IPS-NIHi7 (cell line): ENCODE measurements around the gene RNU4-1.
"Not testable (repeated sequence)": the region's sequence is repeated elsewhere in the genome, so short reads cannot be mapped to it uniquely, and the experiment has no call there.

Experiments used
- DNase-seq: peaks from one replicate; pipeline ENCODE4 v3.0.0; 2012; ENCODE audit warnings: mixed read lengths; ENCODE audit errors: extremely low spot score

RNU4-1 gene

DNA sequence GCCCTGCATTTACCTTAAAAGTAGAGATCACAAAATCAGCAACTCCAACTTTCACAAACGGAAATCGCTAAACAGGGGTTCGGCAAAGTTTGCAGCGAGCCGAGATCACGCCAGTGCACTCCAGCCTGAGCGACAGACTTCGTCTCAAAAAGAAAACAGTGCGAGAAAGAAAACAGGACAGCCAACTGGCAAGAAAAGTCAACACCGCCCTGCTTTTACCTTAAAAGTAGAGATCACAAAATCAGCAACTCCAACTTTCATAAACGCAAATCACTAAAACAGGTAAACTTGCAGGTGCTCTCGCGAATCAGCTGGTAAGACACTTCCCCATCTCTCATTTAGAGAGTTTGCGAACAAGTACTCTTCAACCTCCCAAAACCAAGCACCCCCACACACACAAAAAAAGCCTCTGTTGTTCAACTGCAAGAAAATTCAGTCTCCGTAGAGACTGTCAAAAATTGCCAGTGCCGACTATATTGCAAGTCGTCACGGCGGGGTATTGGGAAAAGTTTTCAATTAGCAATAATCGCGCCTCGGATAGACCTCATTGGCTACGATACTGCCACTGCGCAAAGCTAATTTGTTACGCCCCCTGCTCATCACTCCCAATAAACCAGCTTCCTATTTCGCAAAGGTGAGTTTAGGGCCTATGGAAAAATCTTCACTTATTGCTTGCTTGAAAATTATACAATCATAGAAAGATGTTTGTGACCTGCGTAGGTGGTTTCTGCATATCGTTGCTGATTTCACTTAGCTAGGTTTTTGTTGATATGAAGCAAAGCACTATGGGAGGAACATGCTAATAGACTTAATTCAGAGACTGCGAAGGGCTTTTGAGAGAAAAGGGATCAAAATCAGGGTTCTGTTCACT, at the start of gene RNU4-1:
RNU4-1 (minus strand) TSS at position 577 of the 871 bp plus-strand sequence.
- DNase-seq = peak; percentile 39

DNA sequence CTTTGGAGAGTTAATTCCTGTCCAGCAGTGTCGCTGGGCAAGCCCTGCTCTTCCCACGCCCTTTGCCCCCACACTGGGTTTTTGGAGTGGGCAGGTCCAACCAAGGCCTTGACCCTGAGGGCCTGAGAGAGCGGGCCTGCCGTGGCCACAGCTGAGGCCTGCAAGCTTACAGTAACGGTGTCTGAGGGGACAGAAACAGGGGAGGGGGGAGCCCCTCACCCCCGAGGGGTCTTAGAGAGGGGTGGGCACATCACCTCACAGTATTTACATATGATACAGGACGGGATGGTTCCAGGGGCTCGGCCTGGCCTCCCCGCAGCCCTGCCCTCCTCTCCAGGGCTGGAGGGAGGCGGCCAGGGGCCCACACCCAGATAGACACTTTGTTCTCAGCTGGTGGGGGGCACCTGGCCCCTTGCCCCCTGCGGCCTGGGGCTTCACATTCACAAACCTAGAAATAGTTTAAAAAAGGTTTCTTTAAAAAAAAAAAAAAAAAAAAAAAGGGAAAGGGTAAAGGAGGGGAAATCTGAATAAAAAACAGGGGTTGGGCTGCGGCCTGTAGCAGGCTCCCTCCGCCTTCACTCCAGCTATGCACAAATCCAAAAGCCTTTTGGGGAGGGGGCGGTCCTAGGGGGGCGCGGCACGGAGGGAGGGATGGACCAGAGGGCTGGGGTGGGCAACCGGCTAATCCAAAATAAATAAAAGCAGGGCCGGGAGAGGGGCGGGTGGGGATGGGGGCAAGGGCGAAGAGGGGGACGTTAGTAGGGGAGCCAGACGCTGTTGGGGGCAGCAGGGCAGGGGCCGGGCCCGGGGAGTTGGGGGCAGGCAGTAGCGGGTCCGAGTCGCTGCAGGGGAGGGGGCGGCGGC, 49.4 kb upstream of the RNU4-1 start:
- DNase-seq = peak; percentile 30

DNA sequence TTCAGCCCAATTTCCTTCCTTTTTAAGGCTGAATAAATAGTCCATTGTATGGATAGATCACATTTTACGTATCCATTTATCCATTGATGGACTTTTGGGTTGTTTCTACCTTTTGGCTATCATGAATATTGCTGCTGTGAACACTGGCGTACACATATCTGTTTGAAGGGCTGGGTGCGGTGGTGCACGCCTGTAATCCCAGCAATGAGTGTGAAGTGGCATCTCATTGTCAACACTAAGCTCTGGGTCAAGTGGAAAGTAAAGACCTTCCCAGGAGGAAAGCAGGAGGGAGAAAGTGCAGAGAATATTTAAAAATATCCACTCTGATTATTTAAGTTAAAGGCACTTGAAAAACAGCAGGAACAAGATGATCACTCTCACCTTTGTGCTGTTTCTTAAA, 46.2 kb upstream of the RNU4-1 start:
- DNase-seq = no peak

DNA sequence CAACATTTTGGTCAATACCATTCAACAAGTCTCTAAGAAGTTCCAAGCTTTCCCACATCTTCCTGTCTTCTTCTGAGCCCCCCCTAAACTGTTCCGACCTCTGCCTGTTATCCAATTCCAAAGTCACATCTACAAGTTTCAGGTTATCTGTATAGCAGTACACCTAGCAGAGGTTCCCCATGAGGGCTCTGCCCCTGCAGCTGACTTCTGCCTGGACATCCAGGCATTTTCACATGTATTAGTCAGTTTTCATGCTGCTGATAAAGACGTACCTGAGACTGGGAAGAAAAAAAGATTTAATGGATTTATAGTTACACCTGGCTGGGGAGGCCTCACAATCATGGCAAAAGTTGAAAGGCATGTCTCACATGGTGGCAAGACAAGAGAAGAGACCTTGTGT, 44.7 kb upstream of the RNU4-1 start:
- no peak for DNase-seq

DNA sequence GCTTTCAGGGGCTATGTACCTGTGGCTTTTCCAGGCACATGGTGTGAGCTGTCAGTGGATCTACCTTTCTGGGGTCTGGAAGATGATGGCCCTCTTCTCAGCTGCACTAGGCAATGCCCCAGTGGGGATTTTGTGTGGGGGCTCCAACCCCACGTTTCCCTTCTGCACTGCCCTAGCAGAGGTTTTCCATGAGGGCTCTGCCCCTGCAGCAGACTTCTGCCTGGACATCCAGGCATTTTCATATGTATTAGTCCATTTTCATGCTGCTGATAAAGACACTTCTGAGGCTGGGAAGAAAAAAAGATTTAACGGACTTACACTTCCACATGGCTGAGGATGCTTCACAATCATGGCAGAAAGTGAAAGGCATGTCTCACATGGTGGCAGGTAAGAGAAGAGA, 43.4 kb upstream of the RNU4-1 start:
- not testable (repeated sequence) for DNase-seq

DNA sequence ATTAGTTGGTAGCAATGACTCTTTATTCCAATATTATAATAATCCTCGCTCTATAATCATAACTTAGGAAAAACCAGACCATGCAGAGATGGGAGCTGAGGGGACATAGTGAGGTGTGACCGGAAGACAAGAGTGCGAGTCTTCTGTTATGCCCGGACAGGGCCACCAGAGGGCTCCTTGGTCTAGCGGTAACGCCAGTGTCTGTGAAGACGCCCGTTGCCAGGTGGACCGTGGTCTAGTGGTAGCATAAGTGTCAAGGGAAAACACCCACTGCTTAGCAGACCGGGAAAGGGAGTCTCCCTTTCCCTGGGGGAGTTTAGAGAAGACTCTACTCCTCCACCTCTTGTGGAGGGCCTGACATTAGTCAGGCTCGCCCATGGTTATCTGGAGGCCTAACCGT, 42.4 kb upstream of the RNU4-1 start:
- DNase-seq = peak; percentile 19

DNA sequence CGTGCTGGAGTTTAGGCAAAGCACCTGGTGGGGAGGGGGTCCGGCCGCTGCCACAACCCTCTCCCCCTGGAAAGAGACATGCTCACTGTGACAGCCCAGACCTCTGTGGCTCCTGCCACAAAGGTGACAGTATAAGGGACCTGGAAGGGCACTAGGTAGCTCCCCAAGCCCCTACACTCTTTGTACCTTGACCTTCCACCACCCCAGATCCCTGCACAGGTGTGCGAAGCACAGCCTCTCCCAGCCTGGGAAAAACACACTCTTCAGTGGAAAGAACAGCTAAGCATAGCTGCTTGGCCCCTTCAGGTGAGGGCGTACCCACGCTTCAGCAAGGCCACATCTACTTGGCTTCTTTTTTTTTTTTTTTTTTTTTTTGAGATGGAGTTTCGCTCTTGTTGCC, 39.5 kb upstream of the RNU4-1 start:
- no peak for DNase-seq

DNA sequence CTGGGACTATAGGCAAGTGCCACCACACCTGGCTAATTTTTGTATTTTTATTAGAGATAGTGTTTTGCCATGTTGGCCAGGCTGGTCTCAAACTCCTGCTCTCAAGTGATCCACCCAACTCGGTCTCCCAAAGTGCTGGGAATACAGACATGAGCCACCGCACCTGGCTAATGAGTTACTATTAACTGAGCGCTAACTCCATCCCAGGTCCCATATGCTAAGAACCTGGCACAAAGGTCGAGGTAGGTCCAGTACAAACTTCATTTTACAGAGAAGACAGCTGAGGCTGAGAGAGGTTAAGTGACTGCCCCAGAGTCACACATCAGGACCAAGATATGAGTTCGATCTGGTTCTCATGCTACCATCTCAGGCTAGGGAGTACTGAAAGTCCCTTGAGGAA, 39.0 kb upstream of the RNU4-1 start:
- no peak for DNase-seq

DNA sequence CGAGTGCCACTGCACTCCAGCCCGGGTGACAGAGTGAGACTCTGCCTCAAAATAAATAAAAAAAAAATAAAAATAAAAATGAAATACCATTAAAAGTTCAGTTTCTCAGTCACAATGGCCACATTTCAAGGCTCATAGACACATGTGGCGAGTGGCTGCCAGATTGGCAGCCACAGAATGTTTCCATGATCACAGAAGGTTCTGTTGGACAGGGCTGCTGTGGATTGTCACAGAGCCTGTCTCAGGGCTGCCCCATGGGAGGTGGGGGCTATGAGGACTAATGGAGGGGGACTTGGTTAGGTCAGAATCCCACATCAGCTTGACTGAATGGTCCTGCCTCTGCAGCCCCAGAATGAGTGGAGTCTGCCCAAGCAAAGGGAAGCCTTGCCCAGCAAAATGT, 38.4 kb upstream of the RNU4-1 start:
- DNase-seq = no peak

DNA sequence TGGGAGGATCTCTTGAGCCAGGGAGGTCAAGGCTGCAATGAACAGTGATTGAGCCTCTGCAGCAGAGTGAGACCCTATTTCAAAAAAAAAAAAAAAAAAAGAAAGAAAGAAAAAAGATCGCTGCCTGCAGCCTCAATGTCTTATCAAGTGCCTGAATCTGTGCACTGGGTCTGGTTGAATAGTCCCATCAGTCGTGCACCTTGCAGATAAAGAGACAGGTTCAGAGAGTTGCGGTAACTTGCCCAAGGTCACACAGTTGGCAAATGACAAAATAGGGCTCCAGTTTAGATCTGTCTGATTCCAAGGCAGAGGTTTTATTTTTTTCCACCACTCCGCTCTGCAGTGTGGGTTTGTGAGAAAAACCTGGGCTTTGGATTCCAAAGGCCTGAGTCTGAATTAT, 35.2 kb upstream of the RNU4-1 start:
- no peak for DNase-seq

DNA sequence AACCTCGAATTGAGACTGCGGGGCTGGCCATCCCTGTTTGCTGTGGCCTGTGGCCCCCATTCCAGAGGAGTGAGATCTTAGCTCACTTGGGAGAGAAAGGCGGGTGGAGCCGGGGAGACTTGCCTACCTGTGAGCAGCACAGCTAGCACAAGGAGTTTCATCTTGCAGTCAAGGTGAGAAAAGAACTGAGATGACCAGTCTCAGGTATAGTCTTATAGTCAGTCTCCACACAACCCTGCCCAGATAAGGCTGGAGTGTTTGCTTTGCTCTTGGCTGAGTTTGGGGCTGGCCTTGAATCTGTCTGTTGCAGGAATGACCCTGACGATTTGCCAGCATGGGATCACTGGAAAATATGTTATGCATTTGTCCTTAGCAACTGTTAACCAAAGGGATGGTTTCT, 34.6 kb upstream of the RNU4-1 start, which contains the start of gene PLA2G1B:
PLA2G1B (minus strand) TSS at position 187 of the 400 bp plus-strand sequence; CDS start at position 161, 26 bp downstream.
- DNase-seq = peak; percentile 10

DNA sequence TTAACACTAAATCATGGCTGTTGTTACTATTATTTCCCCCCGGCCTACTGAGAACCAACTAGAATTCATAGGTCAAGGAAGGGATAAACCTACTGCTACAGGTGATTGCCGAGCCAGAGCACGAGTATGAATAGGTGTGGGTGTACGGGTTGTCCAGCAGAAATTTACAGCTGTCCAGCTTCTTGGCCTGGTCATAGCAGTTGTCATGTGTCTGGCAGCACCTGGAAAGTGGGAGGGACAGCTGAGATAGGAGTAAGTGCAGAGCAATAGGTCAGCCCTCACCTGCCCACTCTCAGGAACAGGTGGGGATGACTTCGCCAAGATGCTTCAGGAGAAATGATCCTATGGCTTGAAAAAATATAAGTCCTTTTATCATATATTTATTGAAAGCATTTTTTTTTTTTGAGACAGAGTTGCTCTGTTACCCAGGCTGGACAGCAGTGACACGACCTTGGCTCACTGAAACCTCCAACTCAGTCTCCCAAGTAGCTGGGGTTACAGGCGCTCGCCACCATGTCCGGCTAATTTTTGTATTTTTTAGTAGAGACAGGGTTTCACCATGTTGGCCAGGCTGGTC, 31.9 kb upstream of the RNU4-1 start:
- DNase-seq = no peak

DNA sequence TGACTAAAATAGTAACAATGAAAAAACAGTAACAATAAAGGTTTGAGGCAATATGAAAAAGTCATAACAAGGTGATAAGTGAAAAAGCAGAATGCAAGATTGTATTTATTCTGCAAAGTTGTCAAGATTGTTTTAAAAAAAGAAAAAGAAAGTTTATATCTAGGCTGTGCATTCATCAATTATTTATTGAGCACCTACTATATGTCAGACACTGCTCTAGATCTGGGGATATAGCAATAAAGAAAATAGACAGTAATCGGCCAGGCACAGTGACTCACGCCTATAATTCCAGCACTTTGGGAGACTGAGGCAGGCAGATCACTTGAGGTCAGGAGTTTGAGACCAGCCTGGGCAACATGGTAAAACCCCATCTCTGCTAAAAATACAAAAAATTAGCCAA, 30.7 kb upstream of the RNU4-1 start:
- no peak for DNase-seq

DNA sequence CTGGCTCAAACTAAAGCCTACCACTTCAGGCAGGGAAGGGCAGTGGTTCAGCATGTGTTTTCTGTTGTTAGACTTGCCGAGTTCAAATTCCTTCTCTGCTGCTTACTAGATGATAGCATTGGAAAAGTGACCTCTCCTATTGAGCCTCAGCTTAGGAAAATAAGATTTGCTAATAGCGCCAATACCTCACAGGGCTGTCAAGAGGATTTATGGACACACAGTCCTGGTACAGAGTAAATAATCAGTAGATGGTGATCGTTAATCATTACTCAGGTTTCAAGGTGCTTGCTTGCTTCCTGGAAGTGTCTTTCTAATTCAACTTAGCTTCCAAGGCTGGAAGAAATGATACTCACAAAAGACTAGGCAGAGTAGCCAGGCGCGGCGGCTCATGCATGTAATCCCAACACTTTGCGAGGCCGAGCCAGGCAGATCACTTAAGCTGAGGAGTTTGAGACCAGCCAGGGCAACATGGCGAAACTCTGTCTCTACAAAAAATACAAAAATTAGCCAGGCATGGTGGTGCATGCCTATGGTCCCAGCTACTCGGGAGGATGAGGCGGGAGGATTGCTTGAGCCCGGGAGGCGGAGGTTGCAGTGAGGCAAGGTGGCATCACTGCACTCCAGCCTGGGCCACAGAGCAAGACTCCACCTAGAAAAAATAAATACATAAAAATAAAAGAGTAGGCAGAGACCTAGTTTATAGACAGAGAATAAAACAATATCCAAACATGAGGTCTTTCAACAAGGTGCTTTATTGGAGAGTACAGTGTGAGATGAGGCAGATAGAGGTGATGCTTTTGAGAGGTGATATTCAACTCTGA, 28.6 kb upstream of the RNU4-1 start:
- no peak for DNase-seq

DNA sequence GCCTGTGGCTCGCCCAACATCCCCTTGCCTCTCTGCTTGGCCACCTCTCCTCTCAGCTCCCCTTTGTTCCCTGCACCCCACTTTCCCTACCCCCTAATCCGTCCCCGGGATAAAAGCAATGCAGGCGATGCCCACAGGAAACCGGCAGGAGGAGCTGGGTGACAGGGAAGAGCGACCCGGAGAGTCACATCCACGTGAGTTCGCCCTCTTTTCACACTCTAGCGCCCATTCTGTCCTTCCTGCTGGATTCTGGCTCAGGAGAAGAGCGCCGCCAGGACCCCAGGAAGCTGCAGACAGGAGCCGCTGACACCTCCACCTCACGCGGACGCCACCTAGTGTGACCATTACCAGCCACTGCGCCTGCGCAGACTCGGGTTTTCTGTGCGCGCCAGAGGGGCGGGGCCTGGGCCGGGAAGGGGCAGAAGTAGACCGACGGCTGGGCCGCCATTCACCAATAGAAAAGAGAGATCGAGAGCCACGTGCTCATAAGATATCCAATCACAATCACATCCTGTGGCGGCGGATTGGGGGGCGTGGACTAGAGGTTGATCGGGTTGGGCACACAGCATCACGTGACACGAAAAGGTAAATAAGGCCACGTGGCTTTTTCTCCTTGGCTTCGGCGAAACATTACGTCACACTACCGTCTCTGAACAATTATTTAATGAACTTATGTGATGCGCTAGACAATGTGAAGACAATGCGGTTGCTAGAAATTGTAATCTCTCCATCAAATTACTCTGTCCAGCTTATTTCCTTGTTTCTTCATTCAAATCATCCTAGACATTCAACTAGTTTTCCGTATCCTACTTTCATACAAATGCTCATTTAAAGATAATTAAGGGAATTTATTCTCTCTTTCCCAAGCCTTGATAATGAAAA, 24.4 kb upstream of the RNU4-1 start:
- peak; percentile 100 for DNase-seq

DNA sequence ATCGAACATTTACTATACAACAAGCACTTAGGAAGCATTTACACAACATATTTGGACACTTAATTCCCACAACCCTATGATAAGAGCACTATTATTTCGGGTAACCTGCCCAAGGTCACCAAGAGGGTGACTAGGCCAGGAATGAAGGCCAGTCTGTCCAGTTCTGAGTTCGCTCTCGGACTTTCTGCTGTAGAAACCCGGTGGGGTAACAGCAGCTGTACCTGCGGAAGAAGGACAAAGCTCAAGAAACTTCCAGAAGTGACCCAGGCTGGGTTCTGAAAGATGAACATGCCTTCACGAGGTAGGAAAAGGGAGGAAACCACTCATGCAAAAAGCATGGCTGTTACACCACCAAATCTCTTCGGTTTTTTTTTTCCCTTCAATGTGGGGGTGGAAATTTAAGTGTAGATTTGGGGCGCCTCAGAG, 23.8 kb upstream of the RNU4-1 start:
- DNase-seq = no peak

DNA sequence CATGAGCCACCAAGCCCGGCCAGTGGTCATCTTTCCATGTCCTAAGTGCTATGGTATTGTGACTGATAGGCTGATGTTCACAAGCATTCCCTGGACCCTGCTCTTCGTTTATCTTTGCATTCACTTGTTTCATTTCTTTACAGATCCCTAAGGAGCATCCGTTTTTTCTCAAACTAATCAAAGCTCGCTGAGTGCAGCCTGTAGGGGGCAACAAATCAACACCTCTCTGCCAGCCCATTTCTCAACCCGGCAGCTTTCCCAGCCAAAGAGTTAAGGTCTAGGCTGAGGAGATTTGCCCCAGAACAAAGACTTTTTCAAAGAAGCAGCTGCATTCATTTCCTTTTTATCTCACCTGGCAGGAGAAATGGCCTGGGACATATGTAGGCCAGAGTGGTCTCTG, 21.2 kb upstream of the RNU4-1 start:
- DNase-seq = peak; percentile 52

DNA sequence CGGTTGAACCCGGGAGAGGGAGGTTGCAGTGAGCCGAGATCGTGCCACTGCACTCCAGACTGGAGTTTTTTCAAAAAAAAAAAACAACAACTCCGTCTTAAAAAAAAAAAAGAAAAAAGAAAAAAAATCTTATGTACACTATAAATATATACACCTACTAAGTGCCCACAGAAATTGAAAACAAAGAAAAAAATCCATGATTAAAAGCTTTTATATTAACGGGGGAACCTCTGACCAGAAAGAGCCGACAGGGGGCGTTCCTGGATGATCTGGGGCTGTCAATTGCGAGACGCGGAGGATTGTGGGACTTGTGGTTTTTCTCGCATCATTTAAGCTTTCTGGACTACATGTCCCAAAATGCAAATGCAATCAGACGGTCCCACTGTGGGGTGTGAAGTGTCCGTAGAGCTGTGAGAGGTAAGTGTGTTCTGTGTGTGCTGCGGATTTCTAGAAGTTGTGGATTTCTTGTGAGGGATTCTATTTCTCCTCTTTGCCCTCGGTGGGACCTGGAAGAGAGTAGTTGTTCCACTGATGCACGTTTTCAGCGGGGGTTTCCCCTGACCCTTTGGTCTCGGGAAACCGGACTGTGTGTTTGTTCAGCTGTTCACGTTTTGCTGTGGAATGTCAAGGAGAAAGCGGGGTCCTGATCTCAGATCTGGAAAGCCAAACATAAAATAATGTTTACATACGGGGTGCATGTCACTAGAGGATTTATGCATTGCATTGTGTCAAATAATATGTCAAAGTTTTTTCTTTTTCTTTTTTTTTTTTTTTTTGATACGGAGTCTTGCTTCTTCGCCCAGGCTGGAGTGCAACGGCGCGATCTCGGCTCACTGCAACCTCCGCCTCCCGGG, 9.2 kb upstream of the RNU4-1 start, which contains the start of gene SIRT4:
SIRT4 (plus strand) TSS at position 360 of the 854 bp plus-strand sequence. CDS start 1,241 bp downstream, outside the sequence.
- DNase-seq = peak; percentile 91

DNA sequence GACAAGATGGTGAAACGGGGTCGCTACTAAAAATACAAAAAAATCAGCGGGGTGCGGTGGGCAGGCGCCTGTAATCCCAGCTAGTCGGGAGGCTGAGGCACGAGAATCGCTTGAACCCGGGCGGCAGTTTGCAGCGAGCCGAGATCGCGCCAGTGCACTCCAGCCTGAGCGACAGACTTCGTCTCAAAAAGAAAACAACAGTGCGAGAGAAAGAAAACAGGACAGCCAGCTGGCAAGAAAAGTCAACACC, 701 bp downstream of the RNU4-1 start:
- DNase-seq = no peak
